ENCODE measurements around the gene FAM78A. TPM values are rescaled to one million over a fixed set of nuclear protein-coding genes. Genes with fewer than 3 reads are reported as not detected.
A peak's percentile ranks its signal among the peaks of the same experiment; 100 is the strongest.

Gene FAM78A
- total and polyA plus RNA-seq, 2 of the 8 experiments (the other 6 are each of a cell fraction or from before 2014, with no cell fraction given) = 3.1 TPM

- no peak overlapping the region for H2BK120ac ChIP-seq (replicated peaks; ENCODE audit: low read depth, low read length)
- no peak overlapping the region for H3K56ac ChIP-seq (replicated peaks; ENCODE audit: insufficient read length, low read depth, low read length)
- no peak overlapping the region for H2AK5ac ChIP-seq (ENCODE audit: low read depth, low read length)
- TF ChIP-seq EZH2 (IDR thresholded peaks at IDR 0.05; ENCODE audit: low read depth, low read length, severe bottlenecking) (no peak), HDAC2 (IDR thresholded peaks at IDR 0.05; ENCODE audit: borderline replicate concordance in 1 of 2, low read depth in 2 of 2, low read length in 2 of 2) (0 out of 4 replicates have a peak, but pooled peaks of 1 of the 2 experiments have one; percentile 40), KDM1A (IDR thresholded peaks at IDR 0.05; ENCODE audit: borderline replicate concordance, low read length) (peak; percentile 94; the same call in 1 of the 2 replicates), SIN3A (conservative IDR thresholded peaks at IDR 0.05 in 1 of 2, IDR thresholded peaks at IDR 0.05 in 1 of 2; ENCODE audit: low read depth in 1 of 2, low read length in 2 of 2) (no peak)
- no peak for FAIRE-seq
- no peak overlapping the region for H3K18ac ChIP-seq (ENCODE audit: extremely low read depth, low read length)
- no peak overlapping the region for H2BK12ac ChIP-seq (ENCODE audit: low read depth, low read length)
- H3K27me3 ChIP-seq (replicated peaks in 1 of 4; ENCODE audit: control insufficient read depth in 3 of 4, extremely low read depth in 1 of 4, insufficient read depth in 3 of 4, low read length in 3 of 4) = peaks cover 2 to 33% (median 21%) of the 10 kb centered on the region in 4 experiments
- H2BK20ac ChIP-seq (ENCODE audit: low read length) = no peak overlapping the region
- H3K9me3 ChIP-seq (ENCODE audit: insufficient read depth in 2 of 2, low read depth in 1 of 2, low read length in 1 of 2) = no peaks in the 10 kb centered on the region
- H3K14ac ChIP-seq (ENCODE audit: insufficient read length) = no peak overlapping the region
- no peak overlapping the region for H2BK5ac ChIP-seq (ENCODE audit: low read depth, low read length)
- peaks cover 8% of the 10 kb centered on the region for H3K23me2 ChIP-seq (ENCODE audit: low read depth, low read length)
- no peaks in the 10 kb centered on the region for H3K79me2 ChIP-seq (ENCODE audit: control insufficient read depth in 1 of 2, insufficient read depth in 2 of 2, low read length in 2 of 2)
- H3K79me1 ChIP-seq (ENCODE audit: low read depth, low read length) = no peaks in the 10 kb centered on the region
- no peaks in the 10 kb centered on the region for H3K36me3 ChIP-seq (ENCODE audit: control insufficient read depth in 2 of 4, insufficient read depth in 4 of 4, low read length in 3 of 4)
- no peak overlapping the region for H4K8ac ChIP-seq (ENCODE audit: extremely low read depth, insufficient read depth, low read length)
- 79% methylated on average over 3 of the region's 3 CpGs; no CpG with 5 or more reads in 1 of the 2 experiments for WGBS, 2 experiments (ENCODE audit: extremely low coverage in 1 of 2, insufficient coverage in 1 of 2, insufficient read length in 1 of 2, insufficient replicate concordance in 2 of 2, low coverage in 1 of 2, low lambda C conversion rate in 2 of 2, missing lambda C conversion rate in 1 of 2)
- no peak overlapping the region for H3K4me2 ChIP-seq (ENCODE audit: insufficient read depth in 1 of 2, low read depth in 2 of 2, low read length in 2 of 2)
- H2BK15ac ChIP-seq (ENCODE audit: low read length) = no peak overlapping the region
- H3K4ac ChIP-seq (replicated peaks; ENCODE audit: insufficient read length, low read depth, low read length) = no peak overlapping the region
- no peak overlapping the region for H4K5ac ChIP-seq (ENCODE audit: insufficient read length, low read depth, low read length)
- CTCF ChIA-PET (ENCODE audit: partially characterized antibody) = interaction anchor here (0.7 to 1.2 kb wide), 4 partner anchors 8 to 56 kb away, joined by 3 to 4 read pairs (median 3); no protein-coding TSS in a partner anchor
- peaks cover 0 to 3% of the 10 kb centered on the region in 2 experiments for H4K20me1 ChIP-seq (replicated peaks in 1 of 2; ENCODE audit: control insufficient read depth in 1 of 2, insufficient read depth in 2 of 2, low read length in 2 of 2)
- H3K27ac ChIP-seq (ENCODE audit: low read depth, low read length) = no peak overlapping the region
- no peak overlapping the region for H3K9ac ChIP-seq (replicated peaks in 1 of 4; ENCODE audit: extremely low read depth in 1 of 4, low read depth in 3 of 4, low read length in 3 of 4)
- H3K4me1 ChIP-seq (replicated peaks in 1 of 4; ENCODE audit: control insufficient read depth in 3 of 4, insufficient read depth in 4 of 4, low read length in 3 of 4) = peaks cover 0 to 21% (median 7%) of the 10 kb centered on the region in 4 experiments; a peak in 5 of 7 replicates
- no peak for DNase-seq (ENCODE audit: low read depth in 1 of 2, low spot score in 2 of 2)
- H4K91ac ChIP-seq (replicated peaks; ENCODE audit: insufficient read length, low read length) = no peak overlapping the region
- no peak overlapping the region for H2AFZ ChIP-seq (ENCODE audit: low read length)
- H3K23ac ChIP-seq (ENCODE audit: insufficient read length) = no peak overlapping the region
- no peak overlapping the region for H3K4me3 ChIP-seq (ENCODE audit: extremely low read depth in 1 of 4, insufficient read depth in 2 of 4, low read depth in 3 of 4, low read length in 4 of 4)
- POLR2A ChIA-PET (ENCODE audit: partially characterized antibody) = interaction anchor here (1.0 to 1.2 kb wide), 2 partner anchors 10 to 21 kb away, joined by 3 read pairs; no protein-coding TSS in a partner anchor
These were observed 4.3 kb upstream of the FAM78A start for GRCh38 chr9:131280660-131281059.

All from H1 (cell line).